ENCODE results near the gene EPHA10.

- TF ChIP-seq CTCF (IDR thresholded peaks at IDR 0.05; ENCODE audit: low read length): no peak
- no peak for TF ChIP-seq EZH2 (IDR thresholded peaks at IDR 0.05; ENCODE audit: borderline replicate concordance, low read length)
These were observed 12.7 kb downstream of the EPHA10 start for GRCh38 chr1:37752213-37752582.
